ENCODE data around the gene PRMT7.

The PRMT7 gene

GRCh38 chr16:68275611-68276191, 35.1 kb upstream of the PRMT7 start:
- H3K4me3 ChIP-seq (ENCODE audit: low read depth, low read length) = no peak overlapping the region
- no peak for DNase-seq (ENCODE audit: low read depth, low spot score)
- TF ChIP-seq CTCF (IDR thresholded peaks at IDR 0.05; ENCODE audit: low read depth, low read length) = no peak
- in situ Hi-C loops (cut with HindIII; ENCODE audit: low sequenced_read_pairs) = no loop called here

GRCh38 chr16:68276223-68276622, 34.6 kb upstream of the PRMT7 start:
- TF ChIP-seq CTCF (IDR thresholded peaks at IDR 0.05; ENCODE audit: low read depth, low read length) = no peak
- no peak for DNase-seq (ENCODE audit: low read depth, low spot score)
- in situ Hi-C loops (cut with HindIII; ENCODE audit: low sequenced_read_pairs) = no loop called here
- H3K4me3 ChIP-seq (ENCODE audit: low read depth, low read length) = no peak overlapping the region

GRCh38 chr16:68279726-68280558, 30.9 kb upstream of the PRMT7 start:
- in situ Hi-C loops (cut with HindIII; ENCODE audit: low sequenced_read_pairs) = no loop called here
- DNase-seq (ENCODE audit: low read depth, low spot score) = no peak
- TF ChIP-seq CTCF (IDR thresholded peaks at IDR 0.05; ENCODE audit: low read depth, low read length) = no peak
- H3K4me3 ChIP-seq (ENCODE audit: low read depth, low read length) = no peak overlapping the region

- in situ Hi-C loops (cut with HindIII; ENCODE audit: low sequenced_read_pairs) = no loop called here
- DNase-seq (ENCODE audit: low read depth, low spot score) = no peak
- no peak overlapping the region for H3K4me3 ChIP-seq (ENCODE audit: low read depth, low read length)
- no peak for TF ChIP-seq CTCF (IDR thresholded peaks at IDR 0.05; ENCODE audit: low read depth, low read length)
Measured at GRCh38 chr16:68281368-68282063, 29.3 kb upstream of the PRMT7 start.

GRCh38 chr16:68282064-68282452, 28.8 kb upstream of the PRMT7 start:
- no peak overlapping the region for H3K4me3 ChIP-seq (ENCODE audit: low read depth, low read length)
- in situ Hi-C loops (cut with HindIII; ENCODE audit: low sequenced_read_pairs) = no loop called here
- DNase-seq (ENCODE audit: low read depth, low spot score) = no peak
- no peak for TF ChIP-seq CTCF (IDR thresholded peaks at IDR 0.05; ENCODE audit: low read depth, low read length)

- DNase-seq (ENCODE audit: low read depth, low spot score) = no peak
- in situ Hi-C loops (cut with HindIII; ENCODE audit: low sequenced_read_pairs) = no loop called here
- no peak for TF ChIP-seq CTCF (IDR thresholded peaks at IDR 0.05; ENCODE audit: low read depth, low read length)
- H3K4me3 ChIP-seq (ENCODE audit: low read depth, low read length) = no peak overlapping the region
Measured at GRCh38 chr16:68283346-68283745, 27.5 kb upstream of the PRMT7 start.
